Hematopoietic multipotent progenitor cell treated with erythropoietin and hydrocortisone succinate and interleukin-3 and kit ligand, for 8 days (in vitro differentiated cells): ENCODE measurements around the gene ZNF462.

Experiments
- DNase-seq: peaks from one replicate; pipeline ENCODE4 v3.0.0-alpha.2; 2015

The ZNF462 gene

DNA sequence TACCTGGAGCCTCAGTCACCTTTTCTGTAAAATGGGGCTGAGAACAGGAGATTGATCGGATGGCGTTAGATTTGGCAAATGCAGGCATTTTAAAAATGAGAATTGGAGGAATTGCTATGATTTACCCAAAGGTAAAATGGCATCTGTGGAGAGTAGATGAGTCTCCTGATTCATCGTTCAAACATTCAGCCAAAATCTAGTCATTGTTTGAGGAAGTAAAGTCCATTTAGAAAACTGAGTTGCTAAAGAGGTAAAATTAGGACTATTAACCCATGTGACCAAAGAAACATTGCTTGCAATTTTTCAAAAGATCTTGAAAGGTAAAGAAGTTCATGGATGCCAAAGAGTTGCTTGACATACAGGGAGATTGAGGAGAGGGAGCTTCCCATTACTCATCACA is 69.7 kb downstream of the ZNF462 start:
- no peak for DNase-seq

DNA sequence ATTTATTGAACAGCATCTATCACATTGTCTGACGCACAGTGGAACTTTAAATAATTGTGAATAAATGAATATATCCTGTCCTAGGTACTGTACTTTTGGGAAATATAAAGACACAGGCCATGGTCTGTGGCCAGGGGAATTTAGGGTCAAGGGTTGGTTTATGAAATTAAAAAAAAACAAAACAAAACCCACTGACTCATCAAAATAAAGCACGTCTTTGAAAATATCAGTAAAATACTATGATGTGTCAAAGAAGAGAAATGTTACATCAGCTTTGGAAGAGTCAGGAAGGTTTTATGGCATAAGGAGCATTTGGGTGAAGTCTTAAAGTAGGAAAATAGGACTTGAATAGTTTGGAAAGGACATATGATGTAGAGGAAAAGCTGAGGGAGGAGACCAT is 70.5 kb downstream of the ZNF462 start:
- no peak for DNase-seq

DNA sequence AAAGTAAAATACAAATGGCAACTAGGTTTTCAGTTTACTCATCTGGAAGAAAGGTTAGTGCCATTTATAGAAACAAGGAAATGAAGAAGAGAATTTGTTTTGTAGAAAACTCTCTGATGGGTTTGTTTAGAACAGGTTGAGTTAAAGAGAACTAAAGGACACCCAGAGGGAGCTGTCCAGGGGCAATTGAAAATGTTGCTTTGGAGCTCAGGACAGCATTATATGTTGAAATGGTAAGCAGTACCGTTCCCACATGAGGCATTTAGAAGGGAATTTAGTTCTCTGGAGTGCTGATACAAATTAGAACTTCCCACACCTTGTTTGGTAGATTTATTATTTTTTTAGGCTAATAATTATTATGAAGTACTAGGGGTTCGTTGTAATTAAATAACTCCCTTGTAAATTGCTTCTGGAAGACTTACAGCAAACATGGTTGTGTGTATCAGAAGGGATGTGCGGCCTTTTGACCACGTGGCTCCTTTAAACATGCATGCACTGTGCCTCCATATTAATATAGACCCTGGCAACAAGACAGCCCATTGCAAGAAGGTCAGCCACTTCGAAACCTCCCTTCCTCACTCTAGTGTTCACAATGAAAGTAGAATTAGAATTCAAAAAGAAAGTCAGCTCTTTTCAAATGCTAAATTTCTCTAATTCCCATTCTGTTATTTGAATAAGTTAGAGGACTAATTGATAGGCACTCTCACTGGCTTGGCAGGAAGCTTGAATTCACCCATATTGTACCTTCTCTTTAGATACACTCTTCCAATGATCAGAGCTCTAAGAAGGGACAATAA is 71.7 kb downstream of the ZNF462 start:
- no peak for DNase-seq

DNA sequence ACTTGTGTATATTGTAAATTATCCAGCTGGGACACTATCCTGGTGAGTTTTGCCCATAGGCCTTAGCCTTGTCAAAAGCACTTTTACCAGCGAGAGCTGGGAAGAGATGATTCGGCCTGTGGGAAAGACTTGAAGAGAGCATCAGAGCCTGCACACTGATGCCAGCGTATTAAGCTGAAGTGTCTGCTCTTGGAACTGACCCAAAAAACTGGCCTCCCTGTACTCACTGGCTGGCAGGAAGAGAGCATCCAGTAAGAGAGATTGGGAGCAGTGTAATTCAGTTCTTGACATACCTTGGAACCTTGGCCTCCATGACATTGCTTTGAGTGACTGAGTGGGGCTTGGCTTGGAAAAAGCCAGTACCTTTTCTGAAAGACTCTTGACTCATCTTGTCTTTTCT is 73.7 kb downstream of the ZNF462 start:
- DNase-seq = no peak

DNA sequence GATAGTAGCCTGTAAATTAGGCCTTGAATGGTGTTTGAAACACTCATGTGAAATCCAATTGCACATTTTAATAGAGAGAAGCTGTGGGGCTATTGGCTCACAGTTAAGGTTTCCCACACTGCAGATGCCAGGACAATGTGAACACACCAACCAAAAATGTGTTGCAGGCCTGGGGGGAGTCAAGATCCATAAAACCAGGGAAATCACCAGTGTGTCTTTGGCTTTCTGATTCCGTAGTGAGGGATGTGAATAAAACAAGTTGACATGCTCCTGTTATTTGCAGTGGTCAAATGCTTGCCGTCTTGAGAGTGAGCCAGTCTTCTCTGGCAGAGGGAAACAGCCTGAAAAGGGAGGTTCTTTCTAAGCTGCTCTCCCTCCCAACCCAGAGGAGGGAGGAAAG is 79.0 kb downstream of the ZNF462 start:
- no peak for DNase-seq

DNA sequence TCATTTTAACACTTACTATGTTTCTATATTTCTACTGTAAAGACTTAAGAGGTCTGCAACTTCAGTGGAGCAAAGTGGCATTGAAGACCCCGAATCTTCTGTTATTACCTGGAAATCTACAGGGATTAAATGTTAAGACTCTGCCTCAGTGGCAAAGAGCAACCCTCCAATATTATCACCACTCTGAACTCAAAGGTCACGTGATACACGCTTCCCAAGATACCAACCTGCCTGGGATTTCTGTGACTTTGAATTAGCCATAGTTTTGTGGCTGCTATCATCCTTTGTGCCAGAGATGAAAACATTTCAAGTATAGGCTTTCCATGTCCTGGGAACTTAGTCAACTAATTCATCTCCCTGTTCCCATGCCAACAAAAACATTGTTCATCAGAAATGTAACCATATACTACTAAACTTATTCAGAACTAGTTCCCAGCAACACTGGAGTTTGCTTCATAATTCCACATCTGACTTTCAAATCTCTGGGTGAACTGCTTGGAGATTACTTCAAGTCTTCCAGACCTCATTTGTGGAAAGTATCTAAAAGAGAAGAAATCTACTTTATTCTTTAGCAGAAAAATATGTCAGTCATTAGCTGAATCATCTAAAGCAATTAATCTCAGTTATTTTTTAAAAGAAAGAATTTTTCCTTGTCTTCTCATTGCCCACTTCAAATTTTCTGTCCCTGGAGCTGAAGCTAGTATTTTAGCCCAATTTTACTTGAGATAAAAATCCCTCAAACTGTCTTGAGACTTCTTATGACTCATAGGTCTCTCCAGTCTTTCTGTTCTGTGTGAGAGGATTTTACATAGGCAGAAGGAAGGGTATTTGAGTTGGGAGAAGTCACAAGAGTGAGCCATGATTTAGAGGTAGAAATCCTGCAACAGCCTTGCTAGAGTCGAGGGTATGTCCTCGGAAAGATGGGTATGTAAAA is 83.0 kb downstream of the ZNF462 start:
- DNase-seq = no peak

DNA sequence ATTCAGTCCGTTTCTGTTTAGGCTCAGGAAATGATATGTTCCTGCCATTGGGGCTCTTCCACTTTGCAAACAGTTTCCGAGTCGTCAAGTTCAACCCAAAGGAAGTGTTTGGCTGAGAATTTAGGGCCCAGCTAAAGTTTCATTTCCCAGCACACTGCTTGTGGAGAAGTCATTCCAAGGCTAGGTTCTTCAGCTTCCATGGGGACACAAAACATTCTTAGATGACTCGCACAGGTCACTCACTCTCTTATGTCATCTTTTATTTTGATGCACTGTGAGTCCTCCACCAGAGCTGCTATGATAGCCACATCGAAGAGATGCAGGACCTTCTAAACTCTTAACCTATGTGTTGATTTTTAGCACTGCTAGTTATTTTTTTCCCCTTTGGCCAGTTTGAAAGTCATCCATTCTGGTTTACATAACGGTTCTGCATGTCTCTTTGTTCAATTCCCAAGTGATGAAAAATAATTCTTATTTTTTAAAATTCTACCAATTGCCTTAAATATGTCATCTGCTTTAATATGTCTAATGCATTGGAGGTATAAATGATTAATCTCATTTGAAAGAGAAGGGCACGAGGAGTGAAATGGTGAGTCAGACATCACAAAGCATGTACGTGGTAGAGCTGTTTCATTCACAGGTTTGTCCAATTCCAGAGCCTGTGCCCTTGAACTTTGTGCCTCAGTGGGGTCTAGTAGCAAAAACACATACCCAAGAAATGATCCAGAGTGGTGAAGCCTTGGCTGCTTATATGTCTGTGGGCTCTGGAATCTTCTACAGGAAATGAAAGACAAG is 84.3 kb downstream of the ZNF462 start:
- DNase-seq = no peak

DNA sequence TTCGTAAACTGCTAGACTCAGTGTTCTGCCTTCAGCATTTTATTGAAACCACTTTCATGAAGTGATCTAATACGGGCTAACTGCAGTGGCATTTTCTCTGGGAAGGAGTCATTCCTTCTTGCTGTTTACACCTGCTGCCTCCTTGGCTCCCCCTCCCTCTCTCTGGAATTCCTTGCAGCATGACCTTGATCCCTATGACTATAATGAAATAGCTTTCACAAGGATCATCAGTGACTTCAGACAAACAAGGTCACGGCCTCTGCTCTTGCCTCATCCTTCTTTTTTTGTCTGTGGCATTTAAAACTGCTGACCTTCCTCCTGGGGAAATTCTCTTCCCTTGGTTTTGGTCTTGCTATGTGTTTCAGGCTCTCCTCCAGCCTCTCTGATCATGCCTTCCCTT is 90.2 kb downstream of the ZNF462 start:
- DNase-seq = no peak

DNA sequence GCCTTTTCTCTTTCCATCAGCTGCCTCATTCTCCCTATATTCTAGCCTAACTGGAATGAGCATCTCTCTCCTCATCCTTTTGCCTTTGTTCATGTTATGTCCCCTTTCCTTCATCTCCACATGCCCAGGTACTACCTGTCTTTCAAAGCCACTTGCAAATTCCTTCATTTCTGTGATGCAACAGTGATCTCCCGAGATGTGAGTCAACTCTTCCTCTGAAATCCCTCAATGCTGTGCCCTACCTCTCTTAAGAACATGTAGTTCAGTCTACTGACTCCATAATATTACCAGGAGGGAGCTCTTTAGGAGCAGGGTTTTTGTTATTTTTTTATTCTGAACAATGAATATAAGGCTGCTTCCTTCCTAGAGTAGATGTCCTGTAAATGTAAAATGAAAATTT is 91.6 kb downstream of the ZNF462 start:
- DNase-seq = no peak

DNA sequence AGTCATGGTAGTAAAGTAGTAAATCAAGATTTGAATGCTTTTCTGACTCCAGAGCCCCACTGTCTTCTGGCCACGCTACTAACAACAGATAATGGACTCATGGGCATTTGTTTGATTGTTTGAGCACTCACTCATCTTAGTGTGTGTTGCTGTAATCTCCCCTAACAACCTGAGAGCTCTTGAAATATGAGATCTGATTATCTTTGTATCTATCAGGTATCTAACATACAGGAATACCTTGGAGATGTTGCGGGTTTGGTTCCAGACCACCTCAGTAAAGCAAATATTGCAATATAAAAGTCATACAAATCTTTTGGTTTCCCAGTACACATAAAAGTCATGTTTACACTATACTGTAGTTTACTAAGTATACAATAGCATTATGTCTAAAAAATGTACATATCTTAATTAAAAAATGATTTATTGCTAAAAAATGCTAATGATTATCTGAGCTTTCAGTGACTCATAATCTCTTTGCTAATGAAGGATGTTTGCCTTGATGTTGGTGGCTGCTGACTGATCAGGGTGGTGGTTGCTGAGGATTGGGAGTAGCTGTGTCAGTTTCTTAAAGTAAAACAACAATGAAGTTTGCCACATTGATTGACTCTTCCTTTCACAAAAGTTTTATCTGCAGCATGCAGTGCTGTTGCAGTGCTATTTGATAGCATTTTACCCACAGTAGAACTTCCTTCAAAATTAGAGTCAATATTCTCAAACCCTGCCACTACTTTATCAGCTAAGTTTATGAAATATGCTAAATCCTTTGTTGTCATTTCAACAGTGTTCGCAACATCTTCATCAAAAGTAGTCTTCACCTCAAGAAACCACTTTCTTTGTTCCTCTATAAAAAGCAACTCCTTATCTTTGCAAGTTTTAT is 92.2 kb downstream of the ZNF462 start:
- DNase-seq = no peak

DNA sequence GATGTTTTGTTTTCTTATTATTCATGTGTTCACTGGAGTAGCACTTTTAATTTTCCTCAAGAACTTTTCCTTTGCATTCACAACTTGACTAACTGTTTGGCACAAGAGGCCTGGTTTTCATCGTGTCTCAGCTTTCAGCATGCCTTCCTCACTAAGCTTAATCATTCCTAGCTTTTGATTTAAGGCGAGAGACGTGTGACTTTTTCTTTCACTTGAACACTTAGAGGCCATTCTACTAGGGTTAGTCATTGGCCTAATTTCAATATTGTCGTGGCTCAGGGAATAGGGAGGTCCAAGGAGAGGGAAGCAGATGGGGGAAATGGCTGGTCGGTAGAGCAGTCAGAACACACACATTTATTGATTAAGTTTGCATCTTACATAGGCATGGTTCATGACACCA is 94.0 kb downstream of the ZNF462 start:
- DNase-seq = no peak

DNA sequence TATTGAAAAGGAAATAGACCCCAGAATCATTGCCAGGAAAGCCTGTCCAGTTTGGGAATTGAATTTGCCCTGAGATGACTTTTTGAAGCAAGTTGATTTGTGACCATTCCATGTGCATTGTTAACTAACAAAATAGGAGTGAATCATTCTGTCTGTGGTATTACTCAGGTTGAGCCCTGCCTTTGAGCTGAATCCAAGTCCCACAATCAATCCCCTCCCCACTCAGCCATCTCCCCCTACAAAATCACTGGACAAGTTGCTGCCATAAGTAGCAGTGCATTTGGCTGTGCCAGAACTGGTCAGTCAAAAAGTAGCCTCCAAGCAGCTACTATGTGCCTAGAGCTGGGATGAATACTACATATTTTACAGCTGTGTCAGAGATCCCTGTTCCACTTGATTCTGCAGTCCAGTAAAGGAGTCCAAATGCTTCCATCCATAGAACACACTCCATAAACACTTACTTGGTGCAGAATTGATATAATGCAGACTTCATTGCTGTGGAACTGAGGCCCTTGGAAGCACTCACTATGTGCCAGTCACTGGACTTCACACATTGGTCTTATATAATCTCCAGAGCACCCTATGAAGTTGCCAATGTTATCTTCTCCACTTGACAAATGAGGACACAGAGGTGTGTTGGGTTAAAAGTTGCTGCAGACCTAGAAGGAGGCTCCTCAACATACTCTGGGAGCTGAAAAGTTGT is 96.1 kb downstream of the ZNF462 start:
- no peak for DNase-seq

DNA sequence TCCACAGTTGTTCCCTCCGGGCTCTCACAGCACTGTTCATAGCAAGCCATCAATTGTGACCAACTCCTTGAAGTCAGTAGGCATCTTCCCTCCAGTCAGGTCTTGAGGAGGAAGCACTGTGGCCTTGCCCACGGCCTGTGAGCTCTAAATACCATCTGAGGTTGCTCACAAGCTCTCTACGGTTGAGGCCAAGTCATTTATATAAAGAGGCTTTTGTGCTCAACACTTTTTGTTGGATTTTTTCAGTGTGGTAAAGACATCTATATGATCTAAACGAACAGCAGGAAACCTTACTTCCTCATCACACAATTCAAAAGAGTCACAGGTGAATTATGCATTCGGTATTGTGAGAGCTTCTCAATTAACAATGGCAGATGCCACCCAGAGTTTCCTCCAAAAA is 97.3 kb downstream of the ZNF462 start:
- DNase-seq = no peak

DNA sequence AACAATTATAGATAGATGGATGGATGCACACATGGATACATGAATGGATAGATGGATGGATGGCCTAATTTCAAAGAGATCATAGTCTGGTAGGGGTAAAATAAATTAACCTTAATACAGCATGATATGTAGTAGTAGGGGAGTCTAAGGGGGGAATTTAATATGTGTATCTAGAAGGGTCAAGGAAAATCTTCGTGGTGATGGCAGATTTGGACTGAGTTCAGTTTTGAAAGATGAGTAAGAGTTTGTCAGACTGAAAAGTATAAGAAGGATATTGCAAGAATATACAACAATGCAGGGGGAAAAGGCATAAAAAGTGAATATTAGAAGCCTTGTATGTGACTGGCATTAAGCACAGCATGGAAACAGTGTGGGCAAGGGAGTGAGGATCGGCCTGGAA is 98.7 kb downstream of the ZNF462 start:
- no peak for DNase-seq

DNA sequence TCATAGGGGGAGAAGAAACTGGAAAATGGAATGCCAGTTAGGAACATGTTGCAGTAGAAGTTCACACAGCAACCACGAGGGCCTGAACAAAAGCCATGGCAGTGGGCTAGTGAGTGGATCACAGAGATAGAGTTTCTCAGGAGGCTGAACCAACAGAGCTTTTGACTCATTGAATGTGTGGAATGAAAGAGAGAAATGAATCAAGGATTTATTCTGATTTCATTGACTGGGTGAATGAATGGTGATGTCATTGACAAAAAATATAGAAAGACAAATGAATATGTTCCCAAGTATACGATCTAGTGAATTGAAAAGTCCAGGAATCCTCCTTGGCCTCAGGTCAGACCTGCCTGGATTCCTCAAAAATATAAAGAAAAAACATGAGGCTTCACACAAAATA is 99.2 kb downstream of the ZNF462 start:
- DNase-seq = no peak

DNA sequence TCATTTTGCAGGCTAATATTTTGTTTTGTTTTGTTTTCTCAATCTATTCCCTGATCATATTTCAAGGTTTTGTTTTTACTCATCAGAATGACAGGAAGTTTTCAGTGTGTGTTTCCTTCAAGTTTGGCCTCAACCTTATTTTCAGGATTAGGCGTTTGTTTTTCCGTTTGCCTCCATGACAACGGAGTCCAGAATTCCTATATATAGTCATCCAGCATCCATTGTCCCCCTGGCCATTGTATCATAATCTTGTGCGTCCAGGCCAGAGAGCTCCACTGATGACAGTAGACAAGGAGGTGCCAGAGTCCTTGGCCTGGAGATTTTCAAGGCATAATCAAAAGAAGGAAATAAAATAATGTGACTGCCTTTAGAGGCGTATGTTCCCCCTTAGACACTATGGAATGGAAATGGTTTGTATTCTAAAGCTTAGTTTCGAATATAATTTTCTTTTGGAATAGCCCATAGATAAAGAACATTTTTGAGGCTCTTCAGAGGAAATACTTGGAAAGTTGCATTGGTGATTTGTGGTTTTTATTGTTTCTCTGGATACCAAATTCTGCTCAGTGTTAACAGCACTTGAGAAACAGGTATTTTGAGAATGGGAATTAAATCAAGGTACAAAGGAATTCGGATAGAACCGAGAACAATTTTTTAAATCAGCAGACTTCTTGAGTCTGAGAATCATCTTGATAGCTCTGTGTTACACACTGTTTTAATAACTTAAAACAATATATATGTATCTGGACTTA is 99.8 kb downstream of the ZNF462 start:
- no peak for DNase-seq

DNA sequence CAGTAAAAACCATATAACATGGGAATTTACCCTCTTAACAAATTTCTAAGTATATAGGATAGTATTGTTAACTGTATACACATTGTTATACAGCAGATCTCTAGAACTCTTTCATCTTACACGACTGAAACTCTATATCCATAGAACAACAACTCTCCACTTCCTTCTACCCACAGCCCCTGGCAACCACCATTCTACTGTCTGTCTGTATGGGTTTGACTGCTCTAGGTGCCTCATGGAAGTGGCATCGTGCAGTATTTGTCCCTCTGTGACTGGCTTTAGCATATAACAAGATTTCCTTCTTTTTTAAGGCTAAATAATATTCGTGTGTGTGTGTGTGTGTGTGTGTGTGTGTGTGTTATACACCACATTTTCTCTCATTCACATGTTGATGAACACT is 100.7 kb downstream of the ZNF462 start:
- DNase-seq = no peak

DNA sequence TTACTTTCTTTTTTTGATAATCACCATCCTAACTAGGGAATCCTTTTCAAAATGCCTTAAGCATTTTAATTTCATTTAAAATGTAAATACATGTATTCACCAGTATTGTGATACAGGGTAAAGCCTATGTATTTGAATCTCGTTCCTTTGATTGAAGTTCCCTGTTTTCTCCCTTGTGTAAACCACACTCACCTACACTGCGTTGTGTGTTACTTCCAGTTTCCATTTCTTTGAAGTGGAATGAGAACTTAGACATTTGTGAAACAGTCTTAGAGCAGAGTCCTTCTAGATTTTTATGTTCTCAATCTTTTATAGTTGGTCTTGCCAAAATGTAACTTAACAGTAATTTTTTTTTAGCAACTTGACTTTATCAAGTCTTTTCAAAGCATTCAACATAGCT is 101.4 kb downstream of the ZNF462 start:
- no peak for DNase-seq

DNA sequence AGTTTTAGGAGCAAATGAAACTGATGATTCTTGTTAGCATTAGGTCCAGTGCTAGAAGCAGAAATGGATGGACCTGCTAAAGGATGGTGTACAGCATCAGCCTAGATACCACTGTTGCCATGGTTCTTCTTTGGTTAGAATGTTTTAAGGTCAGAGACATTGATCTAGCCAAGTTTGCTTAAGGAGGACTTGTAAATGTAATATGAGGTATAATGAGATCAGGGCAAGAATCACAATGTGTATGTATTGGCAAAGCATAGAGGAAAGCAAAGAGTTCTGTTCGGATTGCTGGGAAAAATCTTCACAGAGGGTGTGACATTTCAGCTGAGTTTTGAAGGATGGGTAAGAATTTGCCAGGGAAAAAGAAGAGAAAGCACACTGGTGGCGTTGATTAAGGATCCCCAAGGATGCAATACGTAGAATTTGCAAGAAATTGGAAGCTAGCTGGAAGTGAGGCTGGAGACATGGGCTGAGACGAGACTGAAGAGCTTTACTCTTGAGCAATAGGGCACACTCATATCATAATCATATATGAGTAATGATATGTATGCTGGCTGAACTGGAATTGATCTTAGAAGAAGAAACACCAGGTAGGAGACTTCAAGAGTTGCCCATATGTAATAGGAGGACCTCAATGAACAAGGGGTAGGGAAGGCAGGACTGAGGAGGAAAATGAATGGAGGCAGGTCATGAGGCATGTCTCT is 102.0 kb downstream of the ZNF462 start:
- DNase-seq = no peak

DNA sequence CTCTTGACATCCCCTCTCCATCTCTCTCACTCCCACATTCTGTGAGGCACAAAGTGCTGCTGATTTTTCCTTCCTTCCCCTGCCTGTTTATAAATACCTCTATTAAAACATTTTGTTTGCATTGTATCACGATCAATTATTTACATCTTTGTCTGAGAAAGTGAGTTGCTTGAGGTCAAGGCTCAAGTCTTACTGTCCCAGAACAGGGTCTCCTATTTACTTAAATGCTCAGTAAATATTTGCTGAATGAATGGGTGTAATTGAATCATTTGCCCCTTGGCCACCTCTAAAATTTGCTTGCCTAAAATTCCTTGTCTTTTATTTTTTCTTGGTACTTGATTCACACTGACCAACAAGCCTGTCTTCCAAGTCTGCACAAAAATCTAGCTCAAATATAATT is 103.5 kb downstream of the ZNF462 start:
- DNase-seq = no peak
